Neuron (in vitro differentiated cells): ENCODE measurements around the gene CCP110.

Experiments
- H2AFZ ChIP-seq: one replicate; pipeline ENCODE4 v1.6.1; 2013; ENCODE audit warnings: low read depth, mild to moderate bottlenecking, inconsistent platforms, low read length, moderate library complexity
- H3K27me3 ChIP-seq: one replicate; pipeline ENCODE4 v1.6.1; 2013; ENCODE audit warnings: low read length; ENCODE audit not compliant: insufficient read depth
- H3K36me3 ChIP-seq: one replicate; pipeline ENCODE4 v1.6.1; 2013; ENCODE audit warnings: low read length; ENCODE audit not compliant: insufficient read depth
- H3K4me1 ChIP-seq: one replicate; pipeline ENCODE4 v1.6.1; 2013; ENCODE audit warnings: low read length; ENCODE audit not compliant: insufficient read depth
- H3K4me3 ChIP-seq: 2 replicates; pipeline ENCODE4 v1.5.1; 2013; ENCODE audit warnings: mild to moderate bottlenecking, low read length, moderate library complexity
- H3K9me3 ChIP-seq: one replicate; pipeline ENCODE4 v1.6.1; 2013; ENCODE audit warnings: low read length

CCP110 gene

DNA sequence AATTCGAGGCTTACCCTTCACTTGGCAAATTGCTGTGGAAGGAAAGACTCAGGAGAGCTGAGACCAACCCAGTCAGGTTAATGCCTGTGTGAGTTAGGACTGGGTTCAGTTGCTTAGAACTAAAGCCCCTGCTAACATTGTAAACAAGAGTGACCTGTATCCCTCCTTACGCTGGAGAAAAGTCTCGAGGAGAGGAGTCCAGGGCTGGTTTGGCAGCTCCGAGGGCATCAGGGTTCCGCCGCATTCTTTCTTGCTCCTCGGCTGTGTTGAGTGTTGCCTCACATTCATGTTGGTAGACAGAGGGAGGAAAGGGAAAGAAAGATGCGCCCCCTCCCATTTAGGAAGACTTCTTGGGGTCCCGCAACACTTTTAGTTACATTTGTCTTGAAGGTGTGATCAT lies 50.3 kb downstream of the CCP110 start:
- Histone ChIP-seq H2AFZ (no peak overlapping the region), H3K4me3 (no peak overlapping the region), H3K36me3 (peaks cover 67% of the 10 kb centered on the region), H3K9me3 (peaks cover 2% of the 10 kb centered on the region), H3K27me3 (no peaks in the 10 kb centered on the region), H3K4me1 (no peaks in the 10 kb centered on the region)

- H3K27me3 ChIP-seq = no peaks in the 10 kb centered on the region
- no peak overlapping the region for H3K4me3 ChIP-seq
- peaks cover 63% of the 10 kb centered on the region for H3K36me3 ChIP-seq
- no peak overlapping the region for H2AFZ ChIP-seq
- H3K4me1 ChIP-seq = no peaks in the 10 kb centered on the region
- peaks cover 2% of the 10 kb centered on the region for H3K9me3 ChIP-seq
Measured at GRCh38 chr16:19574615-19575014, 50.9 kb downstream of the CCP110 start.

DNA sequence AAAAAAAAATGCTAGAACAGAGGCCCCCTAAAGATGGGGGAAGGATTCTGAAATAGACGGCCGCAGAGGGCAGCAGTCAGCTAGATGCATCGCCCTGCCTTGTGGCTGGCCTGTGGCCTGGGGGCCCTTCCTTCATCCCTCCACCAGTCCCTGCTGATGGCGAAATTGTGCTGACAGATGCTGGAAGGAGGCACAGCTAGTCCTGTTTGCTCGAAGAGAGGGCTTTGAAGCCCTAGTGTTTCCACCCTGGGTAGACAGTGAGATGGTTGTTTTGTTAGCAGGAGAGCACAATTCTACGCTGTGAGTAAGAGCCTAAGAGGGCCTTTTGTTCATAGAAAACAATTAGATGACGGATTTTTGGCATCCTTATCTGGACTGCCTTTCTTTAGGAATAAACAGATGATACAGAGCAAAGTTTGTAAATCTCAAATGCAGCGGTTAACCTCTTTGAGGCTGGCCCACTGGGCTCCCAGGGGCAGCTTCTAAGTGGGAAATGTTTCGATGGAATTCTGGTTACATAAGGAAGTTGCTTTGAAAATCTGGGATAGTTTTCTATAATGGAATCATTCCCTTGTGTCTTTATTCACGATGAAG lies 54.7 kb downstream of the CCP110 start:
- Histone ChIP-seq H3K9me3 (peaks cover 14% of the 10 kb centered on the region), H3K36me3 (peaks cover 71% of the 10 kb centered on the region), H3K4me3 (no peak overlapping the region), H3K4me1 (no peaks in the 10 kb centered on the region), H2AFZ (no peak overlapping the region), H3K27me3 (no peaks in the 10 kb centered on the region)

GRCh38 chr16:19582050-19582831 lies 58.5 kb downstream of the CCP110 start:
- H3K9me3 ChIP-seq = peaks cover 14% of the 10 kb centered on the region
- H3K36me3 ChIP-seq = peaks cover 55% of the 10 kb centered on the region
- no peaks in the 10 kb centered on the region for H3K27me3 ChIP-seq
- H3K4me1 ChIP-seq = no peaks in the 10 kb centered on the region
- H3K4me3 ChIP-seq = no peak overlapping the region
- no peak overlapping the region for H2AFZ ChIP-seq

GRCh38 chr16:19583665-19584300 lies 60.0 kb downstream of the CCP110 start:
- Histone ChIP-seq H3K27me3 (no peaks in the 10 kb centered on the region), H3K4me3 (no peak overlapping the region), H3K4me1 (no peaks in the 10 kb centered on the region), H3K9me3 (peaks cover 12% of the 10 kb centered on the region), H3K36me3 (peaks cover 45% of the 10 kb centered on the region), H2AFZ (no peak overlapping the region)

- H3K27me3 ChIP-seq = no peaks in the 10 kb centered on the region
- no peaks in the 10 kb centered on the region for H3K4me1 ChIP-seq
- H3K36me3 ChIP-seq = peaks cover 26% of the 10 kb centered on the region
- H2AFZ ChIP-seq = no peak overlapping the region
- no peak overlapping the region for H3K4me3 ChIP-seq
- no peaks in the 10 kb centered on the region for H3K9me3 ChIP-seq
Measured at GRCh38 chr16:19588661-19589060, 64.9 kb downstream of the CCP110 start.

- Histone ChIP-seq H2AFZ (no peak overlapping the region), H3K9me3 (no peaks in the 10 kb centered on the region), H3K4me1 (no peaks in the 10 kb centered on the region), H3K4me3 (no peak overlapping the region), H3K27me3 (no peaks in the 10 kb centered on the region), H3K36me3 (peaks cover 27% of the 10 kb centered on the region)
Measured at GRCh38 chr16:19589106-19589505, 65.4 kb downstream of the CCP110 start.

DNA sequence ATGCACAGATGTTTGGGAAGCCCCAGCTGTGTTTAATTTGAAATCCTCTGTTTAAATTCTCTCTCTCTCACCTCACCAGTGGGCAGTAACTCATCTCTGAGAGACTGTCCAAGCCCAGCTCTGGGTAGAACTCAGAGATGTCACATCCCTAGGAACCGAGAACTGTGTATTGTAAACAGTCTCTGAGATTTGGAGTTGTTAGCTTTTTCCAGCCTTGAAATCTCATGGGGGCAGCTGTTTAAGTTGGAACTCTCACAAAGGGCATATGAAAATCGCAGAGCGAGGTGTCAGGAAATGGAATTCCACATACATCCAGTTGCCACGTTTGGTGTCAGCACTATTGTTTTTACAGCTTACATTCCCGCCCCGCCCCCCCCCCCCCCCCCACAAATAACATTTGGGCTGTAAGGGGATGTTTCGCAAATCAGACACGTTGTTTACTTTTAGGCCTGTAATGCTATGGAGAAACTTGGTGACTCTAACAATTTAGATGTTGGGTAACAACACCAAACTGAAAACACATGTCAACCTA lies 66.1 kb downstream of the CCP110 start:
- Histone ChIP-seq H3K4me1 (no peaks in the 10 kb centered on the region), H3K4me3 (no peak overlapping the region), H3K36me3 (peaks cover 26% of the 10 kb centered on the region), H3K9me3 (no peaks in the 10 kb centered on the region), H3K27me3 (no peaks in the 10 kb centered on the region), H2AFZ (no peak overlapping the region)

GRCh38 chr16:19595043-19595767 lies 71.5 kb downstream of the CCP110 start:
- no peaks in the 10 kb centered on the region for H3K9me3 ChIP-seq
- H2AFZ ChIP-seq = no peak overlapping the region
- H3K36me3 ChIP-seq = peaks cover 27% of the 10 kb centered on the region
- H3K4me3 ChIP-seq = no peak overlapping the region
- H3K27me3 ChIP-seq = no peaks in the 10 kb centered on the region
- H3K4me1 ChIP-seq = no peaks in the 10 kb centered on the region

- Histone ChIP-seq H3K27me3 (no peaks in the 10 kb centered on the region), H3K9me3 (no peaks in the 10 kb centered on the region), H2AFZ (no peak overlapping the region), H3K4me1 (no peaks in the 10 kb centered on the region), H3K4me3 (no peak overlapping the region), H3K36me3 (peaks cover 22% of the 10 kb centered on the region)
Measured at GRCh38 chr16:19598805-19599510, 75.2 kb downstream of the CCP110 start.

DNA sequence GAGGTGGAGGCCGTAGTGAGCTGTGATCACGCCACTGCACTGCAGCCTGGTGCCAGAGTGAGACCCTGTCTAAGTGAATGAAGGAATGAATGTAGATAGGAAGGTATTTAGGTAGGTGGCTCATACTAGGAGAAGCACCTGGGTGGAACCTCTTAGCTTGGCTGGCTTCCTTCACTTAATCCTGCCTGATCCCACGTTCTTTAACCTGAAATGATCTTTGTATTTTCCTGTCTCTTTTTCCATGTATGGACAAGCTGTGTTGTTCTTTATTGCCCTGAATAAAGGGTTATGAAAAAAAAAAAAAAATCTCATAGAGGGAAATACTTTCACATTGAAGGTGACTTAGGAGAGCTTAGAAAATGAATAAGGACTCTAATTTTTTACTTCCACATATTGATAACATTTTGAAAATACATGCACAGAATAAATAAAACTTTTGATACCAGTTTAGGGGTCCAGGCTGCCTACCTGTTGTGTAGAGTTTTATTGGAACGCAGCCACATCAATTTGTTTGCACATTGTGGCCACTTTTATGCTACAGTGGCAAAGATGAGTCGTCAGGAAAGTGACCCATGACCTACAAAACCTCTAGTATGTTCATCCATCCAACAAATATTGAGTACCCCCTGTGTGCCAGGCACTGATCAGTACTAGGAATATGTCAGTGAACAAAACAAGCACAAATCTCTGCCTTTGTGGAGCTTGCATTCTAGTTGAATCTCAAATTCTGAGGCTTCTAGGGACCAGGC lies 76.4 kb downstream of the CCP110 start:
- H2AFZ ChIP-seq = no peak overlapping the region
- H3K4me1 ChIP-seq = no peaks in the 10 kb centered on the region
- peaks cover 21% of the 10 kb centered on the region for H3K36me3 ChIP-seq
- no peaks in the 10 kb centered on the region for H3K27me3 ChIP-seq
- no peak overlapping the region for H3K4me3 ChIP-seq
- no peaks in the 10 kb centered on the region for H3K9me3 ChIP-seq
